Activated CD8-positive, alpha-beta memory T cell treated with anti-CD3 and anti-CD28 coated beads, Interleukin-2, amount 50 U/mL, for 1 hour (primary cell): ENCODE data around the gene NSF.

Experiments
- DNase-seq: peaks from one replicate; pipeline ENCODE4 v3.0.0-alpha.2; 2020; ENCODE audit errors: extremely low read depth

Gene NSF

GRCh38 chr17:46717999-46718398 lies 127.5 kb downstream of the NSF start:
- no peak for DNase-seq

- DNase-seq: no peak
These were observed 129.4 kb downstream of the NSF start for GRCh38 chr17:46719891-46720290.

- DNase-seq: no peak
These were observed 129.9 kb downstream of the NSF start for GRCh38 chr17:46720408-46720807.

GRCh38 chr17:46722662-46723285 lies 132.3 kb downstream of the NSF start:
- DNase-seq: no peak

- DNase-seq: no peak
These were observed 135.7 kb downstream of the NSF start for GRCh38 chr17:46726206-46726605.

GRCh38 chr17:46727572-46728348 lies 137.3 kb downstream of the NSF start:
- DNase-seq: no peak

GRCh38 chr17:46730026-46730425 lies 139.6 kb downstream of the NSF start:
- DNase-seq: no peak

GRCh38 chr17:46730679-46731078 lies 140.2 kb downstream of the NSF start:
- DNase-seq: no peak

- DNase-seq: no peak
These were observed 141.7 kb downstream of the NSF start for GRCh38 chr17:46732160-46732559.

- no peak for DNase-seq
These were observed 142.4 kb downstream of the NSF start for GRCh38 chr17:46732754-46733398.

- no peak for DNase-seq
These were observed 143.5 kb downstream of the NSF start for GRCh38 chr17:46733837-46734475.

GRCh38 chr17:46736100-46736499 lies 145.6 kb downstream of the NSF start:
- DNase-seq: no peak

- no peak for DNase-seq
These were observed 146.9 kb downstream of the NSF start for GRCh38 chr17:46737326-46737725.

- no peak for DNase-seq
These were observed 148.1 kb downstream of the NSF start for GRCh38 chr17:46738544-46738943.

GRCh38 chr17:46739982-46740381 lies 149.5 kb downstream of the NSF start:
- no peak for DNase-seq

GRCh38 chr17:46741122-46741730 lies 150.8 kb downstream of the NSF start:
- no peak for DNase-seq

GRCh38 chr17:46742565-46743270 lies 152.2 kb downstream of the NSF start:
- DNase-seq: no peak

- DNase-seq: no peak
These were observed 154.0 kb downstream of the NSF start for GRCh38 chr17:46744441-46744840.

GRCh38 chr17:46745376-46745775 lies 154.9 kb downstream of the NSF start:
- DNase-seq: no peak

GRCh38 chr17:46751425-46751824 lies 161.0 kb downstream of the NSF start:
- DNase-seq: no peak

GRCh38 chr17:46753776-46754175 lies 163.3 kb downstream of the NSF start:
- DNase-seq: no peak
